NCI-H146 treated with DMSO at 0.1 percent for 48 hours (cell line): ENCODE data around the gene KCNMA1.
"Not testable (repeated sequence)": the region's sequence is repeated elsewhere in the genome, so short reads cannot be mapped to it uniquely, and the experiment has no call there.

Source experiments
- DNase-seq: peaks from one replicate; lab custom pipeline; 2025; ENCODE audit not compliant: unreplicated experiment; lab: John Stamatoyannopoulos, UW

The KCNMA1 gene

GRCh38 chr10:77428691-77429395 is 208.8 kb downstream of the KCNMA1 start:
- DNase-seq = no peak

DNA sequence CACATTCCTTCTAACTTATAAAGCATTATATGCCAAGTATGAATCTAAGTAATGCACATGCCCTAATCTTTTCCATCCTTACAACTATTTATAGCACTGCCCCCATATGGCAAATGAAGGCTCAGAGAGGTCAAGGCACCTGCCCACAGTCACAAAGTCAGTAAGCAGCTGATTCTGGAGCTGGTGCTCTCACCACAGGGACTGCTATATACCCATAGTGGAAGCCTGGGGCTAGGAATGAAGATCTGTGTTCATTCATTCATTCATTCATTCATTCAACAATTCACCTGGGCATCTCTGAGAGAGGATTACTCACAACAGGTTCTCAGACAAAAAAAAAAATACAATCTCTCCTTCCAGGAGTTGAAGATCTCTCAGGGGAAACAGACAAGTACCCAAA is 213.4 kb downstream of the KCNMA1 start:
- DNase-seq = no peak

GRCh38 chr10:77422491-77423338 is 214.9 kb downstream of the KCNMA1 start:
- DNase-seq = no peak

- no peak for DNase-seq
These were observed 216.0 kb downstream of the KCNMA1 start for GRCh38 chr10:77421591-77421990.

GRCh38 chr10:77420947-77421523 is 216.6 kb downstream of the KCNMA1 start:
- no peak for DNase-seq

DNA sequence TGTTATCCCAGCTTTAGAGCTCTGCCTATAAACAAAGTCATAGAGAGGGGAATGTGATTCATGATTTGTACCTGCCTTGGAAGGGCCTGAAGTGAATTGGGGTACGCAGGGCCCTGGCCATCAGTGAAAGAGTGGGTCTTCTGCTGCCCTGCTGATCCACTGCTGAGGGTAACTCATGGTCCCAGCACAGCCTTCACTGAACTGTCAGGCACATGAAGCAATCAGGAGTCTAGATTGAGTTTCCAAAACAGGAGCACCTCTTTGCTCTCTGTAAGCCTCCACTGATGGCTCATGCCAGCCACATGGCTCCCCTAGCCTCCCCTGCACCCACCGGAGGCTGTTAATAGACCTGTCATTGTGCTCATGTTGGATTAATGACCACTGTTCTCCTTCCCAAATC is 217.6 kb downstream of the KCNMA1 start:
- DNase-seq = no peak

GRCh38 chr10:77419056-77419455 is 218.6 kb downstream of the KCNMA1 start:
- no peak for DNase-seq

- DNase-seq = no peak
These were observed 219.6 kb downstream of the KCNMA1 start for GRCh38 chr10:77417806-77418640.

GRCh38 chr10:77417359-77417758 is 220.2 kb downstream of the KCNMA1 start:
- no peak for DNase-seq

DNA sequence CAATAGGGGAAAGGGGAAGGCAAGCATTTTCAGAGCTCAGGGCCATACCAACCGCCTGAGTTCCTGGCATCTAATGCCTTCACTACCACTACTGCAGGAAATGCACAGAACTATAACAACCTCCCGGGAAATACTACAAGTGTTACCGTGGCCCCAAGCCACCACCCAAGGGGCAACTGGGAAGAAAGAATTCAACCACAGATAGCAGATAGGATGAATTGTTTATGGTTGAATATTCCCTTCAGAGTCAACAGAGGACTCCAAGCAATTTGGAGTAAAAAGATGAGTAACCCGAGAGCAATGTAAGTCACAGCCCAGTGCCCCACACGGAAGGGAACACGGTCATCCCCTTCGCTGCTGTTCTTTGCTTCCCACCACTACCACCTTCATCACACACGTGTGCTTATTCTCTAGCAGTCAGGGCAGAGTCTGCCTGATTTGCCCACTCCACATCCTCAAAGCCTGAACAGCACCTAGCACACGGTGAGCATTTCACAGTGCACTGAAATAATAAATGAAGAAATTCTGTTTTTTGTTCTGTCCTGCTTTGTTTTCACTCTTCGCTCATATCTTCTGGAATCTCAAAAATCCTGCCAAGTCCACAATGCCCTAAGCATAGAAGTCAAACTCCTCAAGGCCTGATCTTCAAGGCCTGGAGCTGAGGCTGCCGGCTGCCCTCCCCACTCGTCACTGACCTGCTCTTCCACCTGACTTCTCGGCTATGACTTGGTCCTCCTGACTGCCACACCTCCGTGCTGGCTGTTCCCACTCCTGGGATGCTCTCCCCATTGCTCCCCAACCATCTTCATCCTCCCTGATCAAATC is 221.1 kb downstream of the KCNMA1 start:
- DNase-seq = no peak

DNA sequence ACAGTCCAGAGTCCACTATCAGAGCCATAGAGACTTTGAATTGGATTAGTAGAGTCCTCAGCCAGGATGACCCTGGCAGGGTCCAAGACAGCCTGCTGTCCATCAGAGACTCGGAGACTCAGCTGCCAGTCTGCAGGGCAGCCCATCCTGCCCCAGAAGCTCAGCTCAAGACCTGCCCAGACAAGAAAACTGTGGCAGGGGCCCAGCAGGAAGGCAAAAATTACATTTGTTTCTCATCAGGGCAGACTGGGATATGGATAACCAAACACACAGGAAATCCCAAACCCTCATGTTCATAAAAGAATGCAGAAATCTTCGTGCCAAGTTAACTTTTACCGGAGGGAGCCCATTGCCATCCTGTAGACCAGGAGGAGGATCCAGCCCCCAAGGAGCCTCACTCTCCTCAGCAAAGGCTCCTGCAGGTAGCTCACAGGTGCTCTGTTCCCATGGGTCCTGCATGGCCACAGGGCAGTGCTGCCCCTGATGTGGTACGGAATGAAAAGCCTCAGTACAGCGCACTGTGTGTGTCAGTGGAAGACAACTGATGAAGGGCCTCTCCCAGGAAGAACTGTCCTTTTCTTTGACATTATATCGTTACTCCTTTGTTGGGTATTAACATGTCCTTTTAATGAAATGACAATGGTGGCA is 222.2 kb downstream of the KCNMA1 start:
- DNase-seq = no peak

DNA sequence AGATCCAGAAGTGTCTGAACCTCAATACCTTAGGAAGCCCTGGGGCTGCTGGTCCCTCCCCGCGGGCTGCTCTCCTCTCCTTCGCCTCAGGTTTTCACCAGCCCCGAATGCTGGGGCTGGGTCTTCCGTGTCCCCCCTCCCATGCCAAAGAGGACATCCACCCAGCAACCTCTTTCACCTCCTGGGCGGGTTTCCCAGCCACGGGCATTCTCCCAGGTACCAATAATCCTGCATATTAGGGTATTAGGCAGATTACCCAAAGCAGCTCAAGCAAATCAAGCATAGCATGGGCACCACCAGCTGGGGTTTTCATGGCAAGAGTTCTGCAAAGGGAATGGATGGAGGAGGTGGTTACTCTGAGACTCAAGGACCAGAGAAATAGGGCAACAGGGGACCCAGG is 224.4 kb downstream of the KCNMA1 start:
- no peak for DNase-seq

- not testable (repeated sequence) for DNase-seq
These were observed 225.0 kb downstream of the KCNMA1 start for GRCh38 chr10:77412573-77413133.

GRCh38 chr10:77411805-77412204 is 225.8 kb downstream of the KCNMA1 start:
- no peak for DNase-seq

DNA sequence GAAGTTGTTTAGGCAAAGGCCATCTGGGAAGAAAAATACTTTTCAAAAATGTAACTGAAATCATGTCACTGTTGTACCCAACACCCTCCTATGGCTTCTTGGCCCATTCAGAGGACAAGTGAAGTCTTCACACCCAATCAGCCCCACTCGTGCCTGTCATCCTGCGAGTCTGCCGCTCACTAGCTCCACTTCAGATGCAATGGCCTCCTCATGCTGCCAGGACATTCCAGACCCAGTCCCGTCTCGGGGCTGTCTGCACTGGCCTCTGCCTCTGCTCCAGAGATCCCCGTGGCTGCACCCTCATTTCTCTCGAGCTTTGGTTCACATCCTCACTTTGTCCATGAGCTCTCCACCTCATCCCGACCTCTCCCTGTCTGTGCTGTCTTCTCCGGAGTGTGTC is 227.1 kb downstream of the KCNMA1 start:
- no peak for DNase-seq

DNA sequence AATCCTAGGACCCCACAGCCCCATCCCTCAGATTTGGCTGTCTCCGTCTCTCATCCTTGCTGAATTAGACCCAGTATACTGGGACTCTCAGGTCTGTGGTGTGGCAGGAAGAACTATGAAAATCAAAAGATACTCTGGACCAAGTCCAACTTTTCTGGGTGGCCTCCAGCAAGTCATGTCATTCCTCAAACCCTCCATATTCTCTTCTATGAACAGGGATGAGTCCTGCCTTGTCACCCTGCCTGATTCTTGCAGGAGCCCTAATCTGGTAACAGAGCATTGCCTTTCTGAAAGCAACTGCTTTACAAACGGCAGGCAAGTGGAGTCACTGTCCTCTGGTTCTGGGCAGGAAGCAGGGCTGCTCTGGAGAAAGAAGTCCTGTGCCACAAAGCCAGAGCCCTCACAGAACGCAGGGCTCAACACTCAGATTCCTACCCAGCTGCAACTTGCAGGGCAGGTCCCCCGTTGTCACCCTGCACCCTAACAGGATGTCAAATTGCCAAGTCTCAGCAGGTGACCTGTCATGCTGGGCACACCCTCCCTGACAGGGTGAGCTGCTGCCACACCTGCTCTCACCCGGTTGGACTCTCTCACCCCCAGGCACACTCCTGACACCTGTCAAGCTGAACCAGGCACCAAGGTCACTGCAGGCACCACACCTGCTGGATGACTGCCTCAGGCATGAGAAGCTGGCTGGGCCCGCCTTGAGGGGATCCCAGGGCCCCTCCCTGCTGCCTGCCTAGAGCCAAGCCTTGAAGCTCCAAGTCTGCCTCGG is 227.7 kb downstream of the KCNMA1 start:
- peak; percentile 92 for DNase-seq

DNA sequence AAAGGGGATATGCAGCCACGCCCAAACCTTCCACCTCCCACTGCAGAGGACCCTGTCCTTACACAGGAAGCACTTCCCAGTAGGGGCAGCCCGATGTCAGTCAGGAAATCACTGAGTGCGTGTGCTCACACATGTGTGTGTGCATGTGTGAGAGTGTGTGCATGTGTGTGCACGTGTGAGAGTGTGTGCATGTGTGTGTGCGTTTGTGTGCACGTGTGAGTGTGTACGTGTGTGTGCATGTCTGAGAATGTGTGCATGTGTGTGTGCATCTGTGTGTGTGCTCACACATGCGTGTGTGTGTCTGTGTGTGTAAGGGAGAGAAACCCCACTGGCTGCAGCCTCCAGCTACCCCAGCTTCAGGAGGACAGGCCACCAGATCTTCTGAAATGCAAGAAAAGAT is 229.3 kb downstream of the KCNMA1 start:
- DNase-seq = no peak

- peak; percentile 13 for DNase-seq
These were observed 230.7 kb downstream of the KCNMA1 start for GRCh38 chr10:77406764-77407430.
